Activated CD4-positive, alpha-beta T cell treated with anti-CD3 and anti-CD28 coated beads, Interleukin-2, amount 50 U/mL, for 24 hours (primary cell): ENCODE results near the gene P2RY8.
"Not testable (repeated sequence)": the region's sequence is repeated elsewhere in the genome, so short reads cannot be mapped to it uniquely, and the experiment has no call there.

Source experiments
- DNase-seq, 2 donors: peaks; one replicate each; pipeline ENCODE4 v3.0.0-alpha.2; 2020; ENCODE audit warnings: low read depth in 1 of 2, low spot score in 1 of 2

P2RY8 gene

DNA sequence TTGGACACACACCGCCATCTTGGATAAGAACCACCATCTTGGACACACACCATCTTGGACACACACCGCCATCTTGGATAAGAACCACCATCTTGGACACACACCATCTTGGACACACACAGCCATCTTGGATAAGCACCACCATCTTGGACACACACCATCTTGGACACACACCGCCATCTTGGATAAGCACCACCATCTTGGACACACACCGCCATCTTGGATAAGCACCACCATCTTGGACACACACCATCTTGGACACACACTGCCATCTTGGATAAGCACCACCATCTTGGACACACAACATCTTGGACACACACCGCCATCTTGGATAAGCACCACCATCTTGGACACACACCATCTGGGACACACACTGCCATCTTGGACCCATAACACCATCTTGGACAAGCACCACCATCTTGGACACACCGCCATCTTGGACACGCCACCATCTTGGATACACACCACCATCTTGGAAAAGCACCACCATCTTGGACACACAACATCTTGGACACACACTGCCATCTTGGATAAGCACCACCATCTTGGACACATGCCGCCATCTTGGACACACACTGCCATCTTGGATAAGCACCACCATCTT lies 88.9 kb downstream of the P2RY8 start:
- not testable (repeated sequence) for DNase-seq

DNA sequence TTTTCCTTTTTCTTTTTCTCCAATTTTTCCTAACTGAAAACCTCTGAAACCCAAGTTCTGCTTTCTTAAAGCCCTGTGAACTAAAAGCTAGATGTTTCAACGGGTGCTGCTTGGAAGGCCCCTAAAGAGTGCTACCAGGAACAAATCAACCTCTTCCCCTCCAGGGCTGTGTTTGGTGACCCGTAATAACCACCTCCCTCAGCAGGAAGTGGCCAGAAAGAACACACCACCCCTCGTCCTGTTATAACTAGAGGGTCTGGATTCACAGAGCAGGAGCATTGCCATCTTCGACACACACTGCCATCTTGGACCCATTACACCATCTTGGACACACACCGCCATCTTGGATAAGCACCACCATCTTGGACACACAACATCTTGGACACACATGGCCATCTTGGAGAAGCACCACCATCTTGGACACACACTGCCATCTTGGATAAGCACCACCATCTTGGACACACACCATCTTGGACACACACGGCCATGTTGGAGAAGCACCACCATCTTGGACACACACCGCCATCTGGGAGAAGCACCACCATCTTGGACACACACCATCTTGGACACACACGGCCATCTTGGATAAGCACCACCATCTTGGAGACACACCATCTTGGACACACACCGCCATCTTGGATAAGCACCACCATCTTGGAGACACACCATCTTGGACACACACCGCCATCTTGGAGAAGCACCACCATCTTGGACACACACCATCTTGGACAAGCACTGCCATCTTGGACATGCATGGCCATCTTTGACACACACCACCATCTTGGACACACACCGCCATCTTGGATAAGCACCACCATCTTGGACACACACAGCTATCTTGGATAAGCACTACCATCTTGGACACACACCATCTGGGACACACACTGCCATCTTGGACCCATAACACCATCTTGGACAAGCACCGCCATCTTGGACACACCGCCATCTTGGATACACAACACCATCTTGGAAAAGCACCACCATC lies 89.7 kb downstream of the P2RY8 start:
- DNase-seq: not testable (repeated sequence)

DNA sequence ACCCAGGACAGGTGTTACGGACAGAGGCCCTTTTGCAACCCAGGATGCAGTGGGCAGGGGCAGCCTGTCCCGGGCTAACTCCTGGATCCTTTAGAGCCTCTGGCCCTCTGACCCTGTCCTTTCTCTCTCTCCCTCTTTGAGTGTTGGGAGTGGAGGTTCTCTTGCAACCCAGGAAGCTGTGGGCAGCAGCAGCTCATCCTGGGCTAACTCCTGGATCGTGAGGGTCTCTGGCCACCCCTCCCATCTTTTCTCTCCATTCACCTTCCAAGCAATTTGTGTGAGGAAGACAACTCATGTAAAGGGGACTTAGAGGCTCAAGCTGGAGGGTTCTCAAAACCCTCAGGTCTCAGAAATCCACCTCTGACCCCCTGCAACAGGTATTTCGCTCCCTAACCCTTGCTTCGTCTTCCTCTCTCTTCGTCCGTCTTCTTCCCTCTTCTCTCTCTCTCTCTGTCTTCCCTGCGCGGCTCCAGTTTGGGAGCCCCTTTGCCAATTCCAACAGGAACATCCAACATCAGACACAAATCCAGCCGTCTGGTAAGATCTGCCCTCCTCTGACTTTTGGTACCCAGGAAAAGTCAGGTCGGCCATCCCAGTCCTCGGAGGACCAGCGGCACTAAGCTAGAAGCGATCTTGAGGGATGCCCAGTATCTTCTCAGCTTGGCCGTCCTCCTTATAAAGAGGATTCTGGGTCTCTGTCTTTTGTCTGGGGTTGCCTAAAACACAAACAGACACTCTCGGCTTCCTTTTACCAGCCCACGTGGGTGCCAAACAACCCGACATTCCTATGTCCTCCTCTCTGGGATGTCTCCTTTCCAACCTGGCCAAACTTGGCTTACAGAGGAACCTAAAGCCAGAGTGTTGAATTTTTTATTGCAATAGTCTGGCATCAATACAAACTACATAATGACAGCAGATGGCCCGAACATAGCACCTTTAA lies 92.2 kb downstream of the P2RY8 start:
- no peak for DNase-seq

DNA sequence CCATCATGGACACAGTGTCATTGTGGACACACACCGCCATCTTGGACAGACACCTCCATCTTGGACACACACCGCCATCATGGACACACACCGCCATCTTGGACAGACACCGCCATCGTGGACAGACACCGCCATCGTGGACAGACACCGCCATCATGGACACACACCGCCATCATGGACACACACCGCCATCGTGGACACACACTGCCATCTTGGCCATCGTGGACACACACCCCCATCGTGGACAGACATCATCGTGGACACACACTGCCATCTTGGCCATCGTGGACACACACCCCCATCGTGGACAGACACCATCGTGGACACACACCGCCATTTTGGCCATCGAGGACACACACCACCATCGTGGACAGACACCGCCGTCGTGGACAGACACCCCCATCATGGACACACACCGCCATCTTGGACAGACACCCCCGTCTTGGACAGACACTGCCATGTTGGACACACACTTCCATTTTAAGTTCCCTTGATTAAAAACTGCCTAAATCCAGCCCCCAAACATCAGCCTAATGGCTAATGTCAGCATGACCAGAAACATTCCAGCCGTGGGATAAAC lies 93.4 kb downstream of the P2RY8 start:
- DNase-seq: no peak

DNA sequence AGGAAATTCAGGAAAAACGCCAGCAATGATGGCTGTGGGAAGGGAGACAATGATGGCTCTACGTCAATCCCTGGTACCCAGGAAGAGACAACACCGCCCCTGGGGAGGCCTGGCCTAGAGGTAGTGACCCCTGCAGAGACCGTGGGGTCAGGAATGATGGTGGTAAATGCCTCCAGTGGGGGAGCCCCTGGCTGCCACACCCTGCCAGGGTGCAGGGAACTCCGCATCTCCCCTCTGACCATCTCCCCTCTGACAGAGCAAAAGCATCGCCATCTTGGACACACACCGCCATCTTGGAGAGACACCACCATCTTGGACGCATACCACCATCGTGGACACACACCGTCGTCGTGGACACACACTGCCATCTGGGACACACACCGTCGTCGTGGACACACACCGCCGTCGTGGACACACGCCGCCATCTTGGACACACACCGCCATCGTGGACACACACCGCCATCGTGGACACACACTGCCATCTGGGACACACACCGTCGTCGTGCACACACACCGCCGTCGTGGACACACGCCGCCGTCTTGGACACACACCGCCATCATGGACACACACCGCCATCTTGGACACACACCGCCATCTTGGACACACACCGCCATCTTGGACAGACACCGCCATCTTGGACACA lies 94.1 kb downstream of the P2RY8 start:
- DNase-seq: no peak

DNA sequence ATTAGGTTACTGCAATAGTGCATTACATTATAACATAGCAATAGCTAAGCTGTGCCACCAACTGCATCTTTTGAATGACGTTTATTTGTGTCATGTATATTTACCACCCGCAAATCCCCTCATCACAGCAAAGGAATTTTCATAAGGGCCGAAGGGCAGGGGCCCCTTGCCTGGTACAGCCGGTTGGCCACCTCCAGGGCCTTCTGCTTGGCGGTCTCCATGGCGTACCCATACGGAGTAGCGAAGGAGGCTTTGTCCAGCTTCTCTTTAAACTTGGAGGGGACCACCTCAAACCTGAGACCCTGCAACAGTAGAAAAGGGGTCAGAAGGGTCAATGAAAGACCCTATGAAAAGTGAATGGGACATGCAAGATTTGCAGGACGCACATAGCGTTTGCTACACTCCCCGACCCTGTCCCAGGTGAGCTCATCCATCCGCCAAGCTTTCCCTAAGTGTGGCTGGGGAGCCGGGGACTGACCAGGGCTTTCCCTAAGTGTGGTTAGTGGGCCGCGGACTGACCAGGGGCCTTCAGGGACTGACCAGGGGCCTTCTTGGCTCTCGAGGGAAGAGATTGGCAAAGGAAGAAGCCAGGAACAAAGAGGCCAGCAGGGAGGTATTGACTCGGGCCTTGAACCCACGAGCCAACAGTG lies 94.8 kb downstream of the P2RY8 start:
- DNase-seq: no peak

DNA sequence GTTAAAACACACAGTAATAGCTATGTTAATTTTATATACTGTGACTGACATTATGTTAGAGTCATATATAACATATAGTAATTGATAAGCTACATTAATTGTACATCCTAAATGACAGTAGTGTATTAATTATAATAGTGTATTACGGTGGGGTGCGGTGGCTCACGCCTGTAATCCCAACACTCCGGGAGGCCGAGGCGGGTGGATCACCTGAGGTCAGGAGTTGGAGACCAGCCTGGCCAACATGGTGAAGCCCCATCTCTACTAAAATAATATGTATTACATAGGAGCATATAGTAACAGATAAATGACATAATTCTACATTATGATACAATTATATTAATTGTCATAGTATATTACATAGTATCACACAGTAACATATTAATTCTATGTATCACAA lies 96.5 kb downstream of the P2RY8 start:
- DNase-seq: no peak

DNA sequence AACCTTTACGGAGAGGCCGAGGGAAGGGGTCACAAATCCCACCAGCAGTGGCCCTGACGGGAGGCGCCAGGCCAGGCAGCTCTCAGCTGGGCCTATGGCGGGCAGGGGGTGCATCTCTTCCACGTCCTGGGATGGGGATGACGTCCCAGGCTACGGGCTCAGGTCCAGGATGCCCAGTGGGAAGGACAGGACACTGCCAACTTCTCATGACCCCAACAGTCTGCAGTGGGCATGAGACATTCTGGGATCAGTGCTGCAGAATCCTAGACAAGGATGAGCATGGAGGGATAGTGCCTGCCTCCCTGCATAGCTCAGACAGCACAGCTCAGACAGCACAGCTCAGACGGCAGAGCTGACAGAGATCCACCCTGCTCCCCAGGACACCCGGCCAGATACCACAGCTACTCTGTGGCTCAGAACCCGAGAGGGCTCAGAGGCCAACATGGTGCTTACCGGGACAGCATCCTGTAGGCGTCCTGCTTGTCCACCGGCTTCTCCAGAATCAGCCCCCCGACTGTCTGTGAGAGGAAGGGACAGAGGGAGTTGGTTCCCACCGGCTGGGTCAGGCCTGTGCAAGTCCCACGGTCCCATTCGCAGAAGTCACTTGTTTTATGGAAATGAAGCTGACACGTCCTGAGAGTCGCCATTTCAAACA lies 101.6 kb downstream of the P2RY8 start:
- DNase-seq: no peak

DNA sequence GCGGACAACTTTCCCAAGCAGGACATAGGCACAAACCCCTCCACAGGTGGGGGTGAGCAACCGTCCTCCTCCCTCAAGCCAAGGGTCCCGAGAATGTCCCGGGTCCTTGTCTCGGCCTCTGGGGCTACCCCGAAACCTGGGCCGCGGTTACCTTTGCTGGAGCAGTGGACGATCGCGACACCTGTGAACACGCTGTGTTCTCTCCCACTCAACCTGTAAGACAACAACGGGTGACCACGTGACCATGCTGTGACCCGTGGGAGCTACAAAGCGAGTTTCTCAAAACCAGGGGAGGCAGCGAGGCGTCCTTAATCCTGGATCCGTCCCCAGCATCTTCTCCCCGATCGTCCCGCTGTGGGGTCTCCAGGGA lies 102.1 kb downstream of the P2RY8 start:
- no peak for DNase-seq

DNA sequence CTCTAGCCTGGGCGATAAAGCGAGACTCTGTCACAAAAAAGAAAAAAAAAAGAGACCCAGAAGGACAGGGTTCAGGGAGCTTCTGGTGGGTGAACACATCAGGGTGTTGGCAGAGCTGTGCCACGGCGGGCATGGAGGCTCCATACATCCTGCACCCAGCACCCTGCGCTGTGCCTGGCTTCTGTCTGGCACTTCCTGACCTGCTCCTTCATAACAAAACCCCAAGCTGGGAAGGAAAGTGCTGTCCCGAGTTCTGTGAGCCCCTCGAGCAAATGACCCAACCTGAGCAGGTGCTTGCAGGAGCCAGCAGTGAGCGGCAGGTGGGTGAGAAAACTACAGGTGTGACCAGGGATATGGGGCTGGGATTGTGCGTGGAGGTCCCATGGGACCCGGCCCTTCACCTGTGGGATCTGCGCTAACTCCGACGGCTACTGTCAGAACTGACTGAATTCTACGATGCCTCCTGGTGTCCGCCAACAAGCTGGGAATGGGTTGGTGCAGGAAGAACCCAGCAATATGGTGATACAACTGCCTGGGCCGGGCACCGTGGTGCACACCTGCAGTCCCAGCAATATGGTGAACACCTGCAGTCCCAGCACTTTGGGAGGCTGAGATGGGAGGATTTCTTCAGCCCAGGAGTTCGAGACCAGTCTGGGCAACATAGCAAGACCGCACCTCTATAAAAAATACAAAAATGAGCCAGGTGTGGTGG lies 103.2 kb downstream of the P2RY8 start:
- no peak for DNase-seq

DNA sequence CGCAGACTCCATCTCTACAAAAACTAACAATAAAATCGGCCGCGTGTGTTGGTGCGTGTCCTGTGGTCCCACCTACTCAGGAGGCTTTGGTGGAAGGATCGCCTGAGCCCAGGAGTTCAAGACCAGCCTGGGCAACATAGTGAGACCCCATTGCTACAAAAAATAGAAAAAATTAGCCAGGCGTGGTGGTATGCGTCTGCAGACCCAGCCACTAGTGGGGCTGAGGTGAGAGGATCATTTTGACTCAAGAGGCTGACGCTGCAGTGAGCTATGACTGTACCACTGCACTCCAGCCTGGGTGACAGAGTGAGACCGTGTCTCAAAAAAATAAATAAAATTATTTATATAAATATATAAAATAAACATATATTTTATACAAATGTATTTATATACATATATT lies 106.5 kb downstream of the P2RY8 start:
- no peak for DNase-seq

DNA sequence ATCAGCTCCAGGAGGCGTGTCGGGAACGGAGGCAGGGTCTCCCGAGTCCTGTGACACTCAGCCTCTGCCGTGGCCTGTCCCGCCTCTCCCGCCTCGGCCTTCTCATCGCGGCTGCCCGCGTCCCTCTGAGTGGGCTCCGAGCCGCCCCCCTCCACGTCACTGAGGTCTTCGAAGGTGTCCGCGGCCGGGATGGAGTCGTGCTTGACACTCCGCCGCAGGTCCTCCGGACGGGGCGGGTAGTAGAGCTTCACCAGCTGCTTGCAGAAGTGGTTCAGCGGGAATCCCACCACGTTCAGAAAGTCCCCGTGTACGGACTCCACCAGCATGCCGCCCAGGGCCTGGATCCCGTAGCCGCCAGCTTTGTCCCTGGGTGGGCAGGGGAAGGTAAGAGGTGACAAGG lies 109.2 kb downstream of the P2RY8 start:
- DNase-seq: no peak

DNA sequence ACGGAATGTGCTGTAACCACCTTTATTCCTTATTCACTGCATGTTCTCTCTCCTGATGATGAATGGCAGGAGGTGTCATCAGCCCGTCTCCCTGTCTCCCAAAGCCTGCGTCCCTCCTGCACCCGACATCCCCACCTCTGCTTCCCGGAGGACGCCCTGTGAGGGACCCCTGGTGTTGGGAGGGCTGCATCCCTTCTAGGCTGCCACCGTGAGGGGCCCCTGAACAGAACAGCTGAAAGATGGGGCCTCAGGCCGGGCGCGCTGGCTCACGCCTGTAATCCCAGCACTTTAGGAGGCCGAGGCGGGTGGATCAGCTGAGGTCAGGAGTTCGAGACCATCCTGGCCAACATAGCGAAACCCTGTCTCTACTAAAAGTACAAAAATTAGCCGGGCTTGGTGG lies 110.7 kb downstream of the P2RY8 start:
- DNase-seq: not testable (repeated sequence)

DNA sequence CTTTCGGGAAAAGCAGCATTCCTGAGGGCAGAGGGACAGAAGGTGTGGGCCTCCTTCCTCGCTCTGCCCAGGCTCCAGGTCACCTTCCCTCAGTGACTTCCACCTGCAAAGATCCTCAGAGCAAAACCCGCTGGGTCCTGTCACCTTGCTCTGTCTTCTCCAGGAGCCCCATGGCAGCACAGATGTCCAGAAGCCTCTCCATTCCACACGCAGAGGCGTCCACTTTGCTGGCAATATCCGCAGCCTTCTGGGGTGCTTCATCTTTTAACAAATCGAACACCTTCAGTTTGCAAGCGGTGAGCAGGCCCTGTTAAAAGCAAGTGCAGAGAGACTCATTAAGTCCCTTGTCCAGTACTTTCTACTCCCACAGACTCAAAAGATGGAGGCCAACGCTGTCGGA lies 111.6 kb downstream of the P2RY8 start:
- DNase-seq: no peak

DNA sequence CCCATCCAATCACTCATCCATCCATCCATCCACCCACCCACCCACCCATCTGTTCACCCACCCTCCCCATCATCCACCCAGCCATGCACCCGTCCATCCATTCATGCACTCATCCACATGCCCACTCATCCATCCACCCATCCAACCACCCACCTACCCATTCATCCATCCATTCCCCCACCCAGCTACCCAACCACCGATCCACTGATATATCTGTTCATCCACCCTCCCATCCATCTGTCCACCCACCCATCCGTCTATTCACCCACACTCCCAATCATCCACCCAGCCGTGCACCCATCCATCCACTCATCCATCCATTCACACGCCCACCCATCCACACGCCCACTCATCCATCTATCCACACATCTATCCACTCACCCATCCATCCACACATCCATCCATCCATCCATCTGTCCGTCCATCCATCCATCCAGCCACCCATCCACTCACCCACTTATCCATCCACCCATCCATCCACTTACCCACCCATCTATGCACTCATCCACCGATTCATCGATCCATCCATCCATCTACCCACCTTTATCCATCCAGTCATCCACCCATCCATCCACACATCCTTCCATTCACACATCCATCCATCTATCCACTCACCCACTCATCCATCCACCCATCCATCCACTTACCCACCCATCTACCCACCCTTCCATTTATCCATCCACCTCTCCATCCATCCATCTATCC lies 112.7 kb downstream of the P2RY8 start:
- DNase-seq: no peak

DNA sequence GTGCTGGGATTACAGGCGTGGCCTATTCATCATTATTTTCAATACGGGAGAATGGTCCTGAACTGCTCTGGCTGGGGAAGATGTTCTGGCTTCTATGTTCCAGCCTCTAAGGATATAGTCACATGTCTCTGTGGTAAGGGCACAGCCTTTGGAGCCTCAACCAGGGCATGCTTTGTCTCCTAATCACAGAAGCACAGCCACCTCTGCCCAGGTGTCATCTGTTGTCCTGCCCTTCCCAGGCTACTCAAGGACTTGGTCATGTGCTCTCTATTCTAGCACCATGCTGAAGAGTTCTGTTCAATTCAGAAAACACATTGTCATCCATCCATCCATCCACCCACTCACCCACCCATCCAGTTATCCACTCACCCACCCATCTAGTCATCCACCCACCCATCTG lies 113.8 kb downstream of the P2RY8 start:
- DNase-seq: no peak

DNA sequence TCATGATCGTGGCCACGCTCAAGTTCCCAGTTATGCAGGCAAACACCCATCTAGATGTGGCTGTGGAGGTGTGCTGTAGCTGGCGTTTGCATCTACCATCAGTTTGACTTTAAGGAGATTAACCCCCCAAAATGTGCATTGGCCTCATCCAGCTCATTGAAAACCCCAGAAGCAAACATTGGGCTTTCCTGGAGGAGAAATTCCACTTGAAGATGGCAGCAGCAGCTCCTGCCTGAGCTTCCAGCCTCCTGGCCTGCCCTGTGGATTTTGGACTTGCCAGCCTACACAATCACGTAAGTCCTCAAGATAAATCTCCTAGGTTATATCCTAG lies 114.9 kb downstream of the P2RY8 start:
- no peak for DNase-seq

DNA sequence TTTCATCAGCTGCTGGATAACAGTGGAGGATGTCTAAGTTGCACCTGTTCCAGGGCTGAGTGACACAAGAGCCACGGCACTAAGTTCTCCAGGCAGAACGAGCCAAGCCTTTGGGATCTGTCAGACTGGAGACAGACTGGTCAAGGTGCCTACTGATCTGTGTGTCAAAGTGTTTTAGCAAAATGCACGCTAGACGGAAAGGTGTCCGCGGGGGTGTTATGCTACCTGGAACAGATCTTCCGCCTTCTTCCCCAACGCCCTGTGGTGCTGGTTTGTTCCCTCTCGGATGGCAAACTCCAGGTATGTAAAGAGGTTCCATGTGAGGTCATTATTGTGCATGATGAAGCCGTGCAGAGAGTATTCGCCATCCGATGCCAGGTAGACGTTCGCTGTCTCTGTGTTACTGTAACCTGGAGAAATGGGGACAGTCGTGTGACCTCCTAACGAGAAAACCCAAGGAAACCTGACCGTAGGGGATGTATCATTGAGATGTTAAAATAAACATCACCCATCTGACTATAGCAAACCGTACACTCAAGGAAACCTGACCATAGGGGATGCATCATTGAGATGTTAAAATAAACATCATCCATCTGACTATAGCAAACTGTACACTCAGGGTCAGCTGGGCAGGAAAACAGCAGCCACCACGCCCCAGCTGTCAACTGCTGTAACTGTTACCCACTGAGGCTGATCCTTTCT lies 115.4 kb downstream of the P2RY8 start:
- DNase-seq: no peak
